Measurements from ENCODE around the gene WDR55. TPM values are rescaled to one million over a fixed set of nuclear protein-coding genes. Genes with fewer than 3 reads are reported as not detected.

The WDR55 gene
- total and polyA plus RNA-seq, 2 of the 13 experiments (the other 11 are each of a cell fraction or from before 2014, with no cell fraction given): 17.7 to 18.2 TPM

GRCh38 chr5:140711794-140712193 lies 47.1 kb downstream of the WDR55 start (continued):
- no peak for TF ChIP-seq ZNF333 (CRISPR knock-in tag; IDR thresholded peaks at IDR 0.05; ENCODE audit: borderline replicate concordance)
- no peak for TF ChIP-seq ASH2L (IDR thresholded peaks at IDR 0.05; ENCODE audit: insufficient read length, low read depth, low read length)
- TF ChIP-seq ZNF550 (CRISPR knock-in tag; IDR thresholded peaks at IDR 0.05; ENCODE audit: borderline replicate concordance): no peak
- TF ChIP-seq PBX2 (CRISPR knock-in tag; IDR thresholded peaks at IDR 0.05): no peak
- TF ChIP-seq ZNF510 (CRISPR knock-in tag; IDR thresholded peaks at IDR 0.05; ENCODE audit: low read depth): no peak
- TF ChIP-seq AHR (CRISPR knock-in tag; IDR thresholded peaks at IDR 0.05): no peak
- TF ChIP-seq ZNF276 (CRISPR knock-in tag; IDR thresholded peaks at IDR 0.05; ENCODE audit: low read depth): no peak
- no peak for TF ChIP-seq SOX5 (CRISPR knock-in tag; IDR thresholded peaks at IDR 0.05; ENCODE audit: borderline replicate concordance)

GRCh38 chr5:140713562-140714094 lies 48.9 kb downstream of the WDR55 start:
- no peaks in the 10 kb centered on the region; a peak in 1 of 5 replicates for H3K27me3 ChIP-seq (ENCODE audit: control insufficient read depth in 1 of 2, insufficient read depth in 2 of 2, low read length in 2 of 2)
- 24% methylated on average over 1 of the region's 1 CpG for WGBS (ENCODE audit: low lambda C conversion rate)
- no peak overlapping the region for H3K4me3 ChIP-seq (replicated peaks in 1 of 3; ENCODE audit: insufficient read depth in 1 of 3, low read depth in 2 of 3, low read length in 3 of 3)
- no peak for FAIRE-seq
- no peaks in the 10 kb centered on the region for H3K9me3 ChIP-seq (ENCODE audit: low read length)
- in situ Hi-C loops (cut with HindIII; ENCODE audit: extremely low pct_ligation_motif_present, low pct_unique_long_range_greater_than_20kb): no loop called here
- intact Hi-C loops (cut with micrococcal nuclease; ENCODE audit: unreplicated experiment): loop anchor here (10.0 kb wide), 1 partner anchor 539 kb away; the partner anchor contains the start of gene CYSTM1
- peaks cover 36% of the 10 kb centered on the region for H3K4me1 ChIP-seq (ENCODE audit: insufficient read depth, low read length)
- no peak overlapping the region for H3K9ac ChIP-seq (ENCODE audit: insufficient read depth, low read depth, low read length)
- H3K27ac ChIP-seq (ENCODE audit: extremely low read length, insufficient read depth, low read length): no peak overlapping the region
- H2AFZ ChIP-seq (ENCODE audit: low read length): no peak overlapping the region
- POLR2A ChIA-PET: no interaction called here
- no peaks in the 10 kb centered on the region for H3K36me3 ChIP-seq (replicated peaks in 1 of 2; ENCODE audit: control insufficient read depth in 1 of 2, insufficient read depth in 2 of 2, low read length in 2 of 2)
- no TSS peak for BruUV-seq (replicated peaks)
- H3K79me2 ChIP-seq (ENCODE audit: insufficient read depth, low read length): no peaks in the 10 kb centered on the region
- CTCF ChIA-PET (ENCODE audit: low intra/inter-chr PET ratio, low total read pairs): no interaction called here
- no peaks in the 10 kb centered on the region for H4K20me1 ChIP-seq (ENCODE audit: insufficient read depth, low read length)
- no peak for DNase-seq (ENCODE audit: low spot score)
- no peak overlapping the region for H3K4me2 ChIP-seq (ENCODE audit: low read depth, low read length)
- no peak for ATAC-seq
- TF ChIP-seq ZNF468 (CRISPR knock-in tag; IDR thresholded peaks at IDR 0.05): no peak
- TF ChIP-seq CEBPB (IDR thresholded peaks at IDR 0.05; ENCODE audit: borderline replicate concordance, low read depth, low read length): peak; percentile 60
- TF ChIP-seq HINFP (CRISPR knock-in tag; IDR thresholded peaks at IDR 0.05; ENCODE audit: low read depth): no peak
- TF ChIP-seq ZNF720 (CRISPR knock-in tag; IDR thresholded peaks at IDR 0.05): no peak
- TF ChIP-seq ZFP62 (CRISPR knock-in tag; IDR thresholded peaks at IDR 0.05): no peak
- no peak for TF ChIP-seq ZNF704 (CRISPR knock-in tag; IDR thresholded peaks at IDR 0.05; ENCODE audit: borderline replicate concordance)
- TF ChIP-seq TEAD3 (CRISPR knock-in tag; optimal IDR thresholded peaks at IDR 0.05; ENCODE audit: borderline replicate concordance): no peak
- TF ChIP-seq ZNF816 (CRISPR knock-in tag; IDR thresholded peaks at IDR 0.05; ENCODE audit: borderline replicate concordance): no peak
- TF ChIP-seq ZFP37 (CRISPR knock-in tag; IDR thresholded peaks at IDR 0.05; ENCODE audit: borderline replicate concordance): no peak
- TF ChIP-seq MATR3 (CRISPR knock-in tag; IDR thresholded peaks at IDR 0.05): no peak

All from HepG2 (cell line).